H9 (cell line): ENCODE data around the gene GRIK3. TPM values are rescaled to one million over a fixed set of nuclear protein-coding genes. Genes with fewer than 3 reads are reported as not detected.

Experiments used
- DNase-seq: peaks from one replicate; pipeline ENCODE4 v3.0.0-alpha.2; 2017
- H2AFZ ChIP-seq: one replicate; pipeline ENCODE4 v1.6.1; 2013; ENCODE audit warnings: mild to moderate bottlenecking, low read length, control low read depth, moderate library complexity
- H2AK5ac ChIP-seq: 2 replicates; pipeline ENCODE4 v1.6.1; 2013; ENCODE audit warnings: low read length, control low read depth, mixed read lengths; ENCODE audit not compliant: insufficient read length
- H2BK120ac ChIP-seq: one replicate; pipeline ENCODE4 v1.6.1; 2013; ENCODE audit warnings: low read depth, mild to moderate bottlenecking, low read length, control low read depth, inconsistent platforms; ENCODE audit not compliant: poor library complexity, severe bottlenecking
- H2BK12ac ChIP-seq: 2 replicates; pipeline ENCODE4 v1.6.1; 2013; ENCODE audit warnings: low read length, control low read depth, mixed read lengths, low read depth; ENCODE audit not compliant: insufficient read length
- H2BK15ac ChIP-seq: 2 replicates; pipeline ENCODE4 v1.6.1; 2013; ENCODE audit warnings: low read depth, low read length, control low read depth
- H2BK20ac ChIP-seq: one replicate; pipeline ENCODE4 v1.6.1; 2013; ENCODE audit warnings: low read depth, mild to moderate bottlenecking, low read length, control low read depth, inconsistent platforms; ENCODE audit not compliant: poor library complexity, severe bottlenecking
- H2BK5ac ChIP-seq: 2 replicates; pipeline ENCODE4 v1.6.1; 2013; ENCODE audit warnings: low read length, control low read depth, mixed read lengths; ENCODE audit not compliant: insufficient read length
- H3K14ac ChIP-seq: 2 replicates; pipeline ENCODE4 v1.6.1; 2013; ENCODE audit warnings: low read length, control low read depth; ENCODE audit not compliant: insufficient read depth
- H3K18ac ChIP-seq: 2 replicates; pipeline ENCODE4 v1.6.1; 2013; ENCODE audit warnings: low read depth, mild to moderate bottlenecking, mixed read lengths, low read length, control low read depth; ENCODE audit not compliant: insufficient read length
- H3K23ac ChIP-seq: 2 replicates; pipeline ENCODE4 v1.6.1; 2013; ENCODE audit warnings: low read length, control low read depth, mixed read lengths, low read depth; ENCODE audit not compliant: insufficient read length
- H3K23me2 ChIP-seq: 2 replicates; pipeline ENCODE4 v1.6.1; 2013; ENCODE audit warnings: low read depth, mild to moderate bottlenecking, mixed read lengths, low read length, control low read depth; ENCODE audit not compliant: insufficient read length, poor library complexity, severe bottlenecking
- H3K27ac ChIP-seq: 2 replicates; pipeline ENCODE4 v1.5.1; 2013; ENCODE audit warnings: low read length, control low read depth, mixed read lengths, low read depth; ENCODE audit not compliant: insufficient read length
- H3K27me3 ChIP-seq: 2 replicates; pipeline ENCODE4 v1.6.1; 2013; ENCODE audit warnings: low read length, control low read depth, inconsistent platforms; ENCODE audit not compliant: insufficient read depth
- H3K4ac ChIP-seq: 2 replicates; pipeline ENCODE4 v1.6.1; 2013; ENCODE audit warnings: low read depth, mild to moderate bottlenecking, control low read depth, inconsistent platforms, low read length, moderate library complexity
- H3K4me1 ChIP-seq: 2 replicates; pipeline ENCODE4 v1.6.1; 2013; ENCODE audit warnings: low read length, control low read depth, inconsistent platforms; ENCODE audit not compliant: insufficient read depth
- H3K4me2 ChIP-seq: 2 replicates; pipeline ENCODE4 v1.6.1; 2013; ENCODE audit warnings: low read length, control low read depth, mixed read lengths; ENCODE audit not compliant: insufficient read length, insufficient read depth
- H3K56ac ChIP-seq: 2 replicates; pipeline ENCODE4 v1.6.1; 2013; ENCODE audit warnings: low read depth, mild to moderate bottlenecking, mixed read lengths, low read length, control low read depth; ENCODE audit not compliant: insufficient read length
- H3K79me1 ChIP-seq: 2 replicates; pipeline ENCODE4 v1.6.1; 2013; ENCODE audit warnings: low read depth, mild to moderate bottlenecking, moderate library complexity, low read length, control low read depth, inconsistent platforms; ENCODE audit not compliant: insufficient read depth, poor library complexity, severe bottlenecking
- H3K79me2 ChIP-seq: 2 replicates; pipeline ENCODE4 v1.6.1; 2013; ENCODE audit warnings: low read length, control low read depth, inconsistent platforms; ENCODE audit not compliant: insufficient read depth
- H3K9ac ChIP-seq: 2 replicates; pipeline ENCODE4 v1.6.1; 2013; ENCODE audit warnings: low read length, control low read depth, mixed read lengths; ENCODE audit not compliant: insufficient read length; ENCODE audit errors: extremely low read depth
- H3K9me3 ChIP-seq: one replicate; pipeline ENCODE4 v1.6.1; 2013; ENCODE audit warnings: low read depth, low read length, inconsistent platforms; ENCODE audit not compliant: control insufficient read depth
- H3T11ph ChIP-seq: one replicate; pipeline ENCODE4 v1.6.1; 2013; ENCODE audit warnings: mild to moderate bottlenecking, low read length, control low read depth, inconsistent platforms
- H4K20me1 ChIP-seq: one replicate; pipeline ENCODE4 v1.6.1; 2013; ENCODE audit not compliant: control insufficient read depth, insufficient read length, insufficient read depth
- H4K5ac ChIP-seq: 2 replicates; pipeline ENCODE4 v1.6.1; 2013; ENCODE audit warnings: low read depth, mild to moderate bottlenecking, mixed read lengths, low read length, control low read depth; ENCODE audit not compliant: insufficient read length
- H4K8ac ChIP-seq: replicated peaks from 2 replicates; pipeline ENCODE4 v1.6.1; 2013; ENCODE audit warnings: low read length, control low read depth, mixed read lengths, low read depth; ENCODE audit not compliant: insufficient read length
- H4K91ac ChIP-seq: 2 replicates; pipeline ENCODE4 v1.6.1; 2013; ENCODE audit warnings: low read depth, mild to moderate bottlenecking, moderate library complexity, mixed read lengths, low read length, control low read depth; ENCODE audit not compliant: insufficient read length
- H3K27ac Mint-ChIP-seq, 3 experiments: 2 replicates in 2 of 3; 3 replicates in 1 of 3; pipeline ENCODE4 v1.8.0; 2020 to 2021; ENCODE audit warnings: mixed read lengths in 3 of 3, mild to moderate bottlenecking in 1 of 3, moderate library complexity in 1 of 3
- H3K27me3 Mint-ChIP-seq: 2 replicates; pipeline ENCODE4 v1.8.0; 2021; ENCODE audit warnings: low read depth, mild to moderate bottlenecking, moderate library complexity, mixed read lengths
- H3K36me3 Mint-ChIP-seq, 3 experiments: 2 replicates in 2 of 3; 3 replicates in 1 of 3; pipeline ENCODE4 v1.8.0; 2020 to 2021; ENCODE audit warnings: low read depth in 3 of 3, mixed read lengths in 3 of 3; ENCODE audit not compliant: insufficient read depth in 1 of 3
- H3K4me1 Mint-ChIP-seq, 2 experiments: 2 replicates each; pipeline ENCODE4 v1.8.0; 2020; ENCODE audit warnings: mixed read lengths in 2 of 2
- H3K4me3 Mint-ChIP-seq, 2 experiments: 2 replicates in 1 of 2; 3 replicates in 1 of 2; pipeline ENCODE4 v1.8.0; 2020 to 2021; ENCODE audit warnings: mild to moderate bottlenecking in 2 of 2, mixed read lengths in 2 of 2, moderate library complexity in 1 of 2
- H3K9me3 Mint-ChIP-seq, 2 experiments: 2 replicates in 1 of 2; 3 replicates in 1 of 2; pipeline ENCODE4 v1.8.0; 2020; ENCODE audit warnings: mild to moderate bottlenecking in 2 of 2, mixed read lengths in 2 of 2, moderate library complexity in 1 of 2
- WGBS: extraction: QIAGEN DNeasy Blood & Tissue Kit; methylation state at CpG from one replicate; pipeline ENCODE4 v1.1.7; 2013; ENCODE audit warnings: missing lambda C conversion rate, low lambda C conversion rate, mixed read lengths; ENCODE audit not compliant: insufficient read length; ENCODE audit errors: extremely low coverage; 5-methylcytosine and 5-hydroxymethylcytosine counted together
- total RNA-seq: library from RNA; stranded (reverse); gene quantifications from 2 replicates; pipeline ENCODE4 v1.2.1, GENCODE V29; 2021
- TF ChIP-seq, protein P1 (sequence below): fragments of 200-600 bp; sonication (generic); conservative IDR thresholded peaks from 3 replicates; pipeline ENCODE4 v1.8.0; 2021; ENCODE audit warnings: antibody characterized with exemption, mild to moderate bottlenecking

GRIK3 gene
- total RNA-seq, 1 experiment from 2014 or later = 1.7 TPM

GRCh38 chr1:36906555-36906954 lies 127.8 kb downstream of the GRIK3 start:
- Histone ChIP-seq H3K23ac (no peak overlapping the region), H4K91ac (no peak overlapping the region), H3K9ac (no peak overlapping the region), H3K4ac (no peak overlapping the region), H3K14ac (no peak overlapping the region), H3K18ac (no peak overlapping the region), H3K79me2 (no peaks in the 10 kb centered on the region), H2BK5ac (no peak overlapping the region), H3K4me2 (no peak overlapping the region), H2AK5ac (no peak overlapping the region), H2BK120ac (no peak overlapping the region), H3K27me3 (no peaks in the 10 kb centered on the region), H3T11ph (no peak overlapping the region), H3K27ac (no peak overlapping the region), H3K79me1 (no peaks in the 10 kb centered on the region), H4K20me1 (no peaks in the 10 kb centered on the region), H3K4me1 (no peaks in the 10 kb centered on the region), H3K56ac (no peak overlapping the region), H3K23me2 (no peaks in the 10 kb centered on the region), H2BK20ac (no peak overlapping the region), H2AFZ (no peak overlapping the region), H2BK15ac (no peak overlapping the region), H3K9me3 (no peaks in the 10 kb centered on the region), H4K5ac (no peak overlapping the region), H2BK12ac (no peak overlapping the region), H4K8ac (no peak overlapping the region)
- no peak for DNase-seq
- TF ChIP-seq, protein P1, sequence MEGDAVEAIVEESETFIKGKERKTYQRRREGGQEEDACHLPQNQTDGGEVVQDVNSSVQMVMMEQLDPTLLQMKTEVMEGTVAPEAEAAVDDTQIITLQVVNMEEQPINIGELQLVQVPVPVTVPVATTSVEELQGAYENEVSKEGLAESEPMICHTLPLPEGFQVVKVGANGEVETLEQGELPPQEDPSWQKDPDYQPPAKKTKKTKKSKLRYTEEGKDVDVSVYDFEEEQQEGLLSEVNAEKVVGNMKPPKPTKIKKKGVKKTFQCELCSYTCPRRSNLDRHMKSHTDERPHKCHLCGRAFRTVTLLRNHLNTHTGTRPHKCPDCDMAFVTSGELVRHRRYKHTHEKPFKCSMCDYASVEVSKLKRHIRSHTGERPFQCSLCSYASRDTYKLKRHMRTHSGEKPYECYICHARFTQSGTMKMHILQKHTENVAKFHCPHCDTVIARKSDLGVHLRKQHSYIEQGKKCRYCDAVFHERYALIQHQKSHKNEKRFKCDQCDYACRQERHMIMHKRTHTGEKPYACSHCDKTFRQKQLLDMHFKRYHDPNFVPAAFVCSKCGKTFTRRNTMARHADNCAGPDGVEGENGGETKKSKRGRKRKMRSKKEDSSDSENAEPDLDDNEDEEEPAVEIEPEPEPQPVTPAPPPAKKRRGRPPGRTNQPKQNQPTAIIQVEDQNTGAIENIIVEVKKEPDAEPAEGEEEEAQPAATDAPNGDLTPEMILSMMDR = no peak
- no CpG with 5 or more reads among the region's 3 CpGs for WGBS
- Mint-ChIP-seq H3K27ac (no peak overlapping the region), H3K27me3 (peaks cover 19% of the 10 kb centered on the region), H3K9me3 (no peaks in the 10 kb centered on the region; a peak in 2 of 5 replicates), H3K4me1 (peaks cover 4 to 8% of the 10 kb centered on the region in 2 experiments), H3K4me3 (no peak overlapping the region), H3K36me3 (no peaks in the 10 kb centered on the region)
